ENCODE measurements around the gene BACH2. TPM values are rescaled to one million over a fixed set of nuclear protein-coding genes. Genes with fewer than 3 reads are reported as not detected.

The BACH2 gene
- total and polyA plus RNA-seq, 2 of the 8 experiments (the other 6 are each of a cell fraction or from before 2014, with no cell fraction given) = 1.9 to 5.9 TPM

DNA sequence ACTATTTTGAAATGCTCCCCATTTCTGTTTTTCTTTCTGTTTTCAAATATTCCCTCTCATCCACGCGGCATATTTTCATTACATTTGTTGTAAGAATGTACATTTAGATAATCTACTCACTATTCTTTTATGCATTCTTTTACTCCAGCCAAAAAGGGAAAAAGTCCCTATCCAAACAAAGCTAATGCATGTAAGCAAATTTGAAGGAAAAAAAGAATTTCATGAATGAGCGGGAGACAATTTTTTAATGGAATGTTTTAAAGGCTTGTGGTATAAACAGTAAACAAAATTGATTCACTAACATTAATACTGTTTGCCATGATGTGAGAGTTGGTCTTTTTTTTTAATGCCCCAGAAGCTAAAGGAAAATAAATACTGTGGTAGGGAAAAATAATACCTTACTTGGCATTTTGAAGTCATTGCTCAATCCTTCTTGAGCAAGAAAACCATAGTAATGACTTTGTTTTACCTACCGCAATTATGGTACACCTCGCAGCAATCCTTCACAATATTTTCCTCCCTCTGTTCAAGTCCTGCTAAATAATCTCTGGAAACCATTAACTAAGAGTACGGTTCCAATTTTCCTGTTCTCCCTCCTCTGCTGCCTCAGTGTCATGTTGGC lies 79.0 kb downstream of the BACH2 start:
- Histone ChIP-seq H3K14ac (ENCODE audit: insufficient read length) (no peak overlapping the region), H4K5ac (ENCODE audit: insufficient read length, low read depth, low read length) (peak overlapping the region; percentile 82), H3K18ac (ENCODE audit: extremely low read depth, low read length) (peak overlapping the region; percentile 84), H3K79me2 (ENCODE audit: control insufficient read depth in 1 of 2, insufficient read depth in 2 of 2, low read length in 2 of 2) (no peaks in the 10 kb centered on the region), H2BK5ac (ENCODE audit: low read depth, low read length) (peak overlapping the region; percentile 92), H3K4me3 (ENCODE audit: extremely low read depth in 1 of 4, insufficient read depth in 2 of 4, low read depth in 3 of 4, low read length in 4 of 4) (peak overlapping the region in 1 of 4 experiments; percentile 33; a peak in 2 of 8 replicates), H3K23me2 (ENCODE audit: low read depth, low read length) (no peaks in the 10 kb centered on the region), H2AFZ (ENCODE audit: low read length) (peak overlapping the region; percentile 27; the same call in 1 of the 2 replicates), H3K9ac (replicated peaks in 1 of 4; ENCODE audit: extremely low read depth in 1 of 4, low read depth in 3 of 4, low read length in 3 of 4) (peak overlapping the region in 3 of 4 experiments; percentile 34 to 52 (median 50); a peak in 5 of 7 replicates), H2BK120ac (replicated peaks; ENCODE audit: low read depth, low read length) (no peak overlapping the region), H4K91ac (replicated peaks; ENCODE audit: insufficient read length, low read length) (no peak overlapping the region), H2BK12ac (ENCODE audit: low read depth, low read length) (peak overlapping the region; percentile 99; the same call in 1 of the 2 replicates), H2AK5ac (ENCODE audit: low read depth, low read length) (no peak overlapping the region; the same call in 1 of the 2 replicates), H3K4me2 (ENCODE audit: insufficient read depth in 1 of 2, low read depth in 2 of 2, low read length in 2 of 2) (peak overlapping the region; percentile 59 to 64; a peak in 3 of 4 replicates), H3K79me1 (ENCODE audit: low read depth, low read length) (no peaks in the 10 kb centered on the region), H4K20me1 (replicated peaks in 1 of 2; ENCODE audit: control insufficient read depth in 1 of 2, insufficient read depth in 2 of 2, low read length in 2 of 2) (no peaks in the 10 kb centered on the region), H3K56ac (replicated peaks; ENCODE audit: insufficient read length, low read depth, low read length) (no peak overlapping the region), H3K4me1 (replicated peaks in 1 of 4; ENCODE audit: control insufficient read depth in 3 of 4, insufficient read depth in 4 of 4, low read length in 3 of 4) (peaks cover 9 to 35% (median 24%) of the 10 kb centered on the region in 4 experiments), H4K8ac (ENCODE audit: extremely low read depth, insufficient read depth, low read length) (no peak overlapping the region), H2BK20ac (ENCODE audit: low read length) (peak overlapping the region; percentile 23; the same call in 1 of the 2 replicates), H3K27ac (ENCODE audit: low read depth, low read length) (peak overlapping the region; percentile 78), H3K9me3 (ENCODE audit: insufficient read depth in 2 of 2, low read depth in 1 of 2, low read length in 1 of 2) (no peaks in the 10 kb centered on the region), H3K23ac (ENCODE audit: insufficient read length) (no peak overlapping the region), H3K27me3 (replicated peaks in 1 of 4; ENCODE audit: control insufficient read depth in 3 of 4, extremely low read depth in 1 of 4, insufficient read depth in 3 of 4, low read length in 3 of 4) (no peaks in the 10 kb centered on the region), H2BK15ac (ENCODE audit: low read length) (no peak overlapping the region), H3K36me3 (ENCODE audit: control insufficient read depth in 2 of 4, insufficient read depth in 4 of 4, low read length in 3 of 4) (no peaks in the 10 kb centered on the region), H3K4ac (replicated peaks; ENCODE audit: insufficient read length, low read depth, low read length) (peak overlapping the region; percentile 10)
- 77% methylated on average over 6 of the region's 6 CpGs; no CpG with 5 or more reads in 1 of the 2 experiments for WGBS, 2 experiments (ENCODE audit: extremely low coverage in 1 of 2, insufficient coverage in 1 of 2, insufficient read length in 1 of 2, insufficient replicate concordance in 2 of 2, low coverage in 1 of 2, low lambda C conversion rate in 2 of 2, missing lambda C conversion rate in 1 of 2)
- TF ChIP-seq JUN (IDR thresholded peaks at IDR 0.05; ENCODE audit: low read depth, low read length) = no peak
- no peak for TF ChIP-seq KDM5A (IDR thresholded peaks at IDR 0.05; ENCODE audit: low read length)
- TF ChIP-seq RXRA (IDR thresholded peaks at IDR 0.05; ENCODE audit: insufficient read depth, low read depth, low read length) = no peak
- no peak for TF ChIP-seq GTF2F1 (IDR thresholded peaks at IDR 0.05; ENCODE audit: borderline replicate concordance, low read depth, low read length)
- TF ChIP-seq SP1 (IDR thresholded peaks at IDR 0.05; ENCODE audit: low read depth, low read length) = no peak
- no peak for TF ChIP-seq TAF7 (optimal IDR thresholded peaks at IDR 0.05; ENCODE audit: borderline replicate concordance, low read depth, low read length)
- TF ChIP-seq, protein P1, sequence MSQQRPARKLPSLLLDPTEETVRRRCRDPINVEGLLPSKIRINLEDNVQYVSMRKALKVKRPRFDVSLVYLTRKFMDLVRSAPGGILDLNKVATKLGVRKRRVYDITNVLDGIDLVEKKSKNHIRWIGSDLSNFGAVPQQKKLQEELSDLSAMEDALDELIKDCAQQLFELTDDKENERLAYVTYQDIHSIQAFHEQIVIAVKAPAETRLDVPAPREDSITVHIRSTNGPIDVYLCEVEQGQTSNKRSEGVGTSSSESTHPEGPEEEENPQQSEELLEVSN (IDR thresholded peaks at IDR 0.05) = no peak
- no peak for TF ChIP-seq ZNF274 (IDR thresholded peaks at IDR 0.05; ENCODE audit: borderline replicate concordance, extremely low read depth, low read length)
- TF ChIP-seq SUZ12 (IDR thresholded peaks at IDR 0.05; ENCODE audit: low read length) = no peak
- no peak for TF ChIP-seq CBX5 (IDR thresholded peaks at IDR 0.05; ENCODE audit: low read depth, low read length)
- TF ChIP-seq HDAC6 (IDR thresholded peaks at IDR 0.05; ENCODE audit: low read depth, low read length) = no peak
- POLR2A ChIA-PET (ENCODE audit: partially characterized antibody) = no interaction called here
- no peak for DNase-seq (ENCODE audit: low read depth in 1 of 2, low spot score in 2 of 2)
- CTCF ChIA-PET (ENCODE audit: partially characterized antibody) = interaction anchor here (0.7 to 2.5 kb wide), 8 partner anchors 11 to 261 kb away, joined by 3 to 10 read pairs (median 4); no protein-coding TSS in a partner anchor
- FAIRE-seq = no peak
